Activated T-cell treated with anti-CD3 and anti-CD28 coated beads, Interleukin-2, amount 50 U/mL, for 1 hour (primary cell): ENCODE data around the gene FNDC3B.

Experiments
- DNase-seq: peaks from one replicate; pipeline ENCODE4 v3.0.0-alpha.2; 2020

The FNDC3B gene

DNA sequence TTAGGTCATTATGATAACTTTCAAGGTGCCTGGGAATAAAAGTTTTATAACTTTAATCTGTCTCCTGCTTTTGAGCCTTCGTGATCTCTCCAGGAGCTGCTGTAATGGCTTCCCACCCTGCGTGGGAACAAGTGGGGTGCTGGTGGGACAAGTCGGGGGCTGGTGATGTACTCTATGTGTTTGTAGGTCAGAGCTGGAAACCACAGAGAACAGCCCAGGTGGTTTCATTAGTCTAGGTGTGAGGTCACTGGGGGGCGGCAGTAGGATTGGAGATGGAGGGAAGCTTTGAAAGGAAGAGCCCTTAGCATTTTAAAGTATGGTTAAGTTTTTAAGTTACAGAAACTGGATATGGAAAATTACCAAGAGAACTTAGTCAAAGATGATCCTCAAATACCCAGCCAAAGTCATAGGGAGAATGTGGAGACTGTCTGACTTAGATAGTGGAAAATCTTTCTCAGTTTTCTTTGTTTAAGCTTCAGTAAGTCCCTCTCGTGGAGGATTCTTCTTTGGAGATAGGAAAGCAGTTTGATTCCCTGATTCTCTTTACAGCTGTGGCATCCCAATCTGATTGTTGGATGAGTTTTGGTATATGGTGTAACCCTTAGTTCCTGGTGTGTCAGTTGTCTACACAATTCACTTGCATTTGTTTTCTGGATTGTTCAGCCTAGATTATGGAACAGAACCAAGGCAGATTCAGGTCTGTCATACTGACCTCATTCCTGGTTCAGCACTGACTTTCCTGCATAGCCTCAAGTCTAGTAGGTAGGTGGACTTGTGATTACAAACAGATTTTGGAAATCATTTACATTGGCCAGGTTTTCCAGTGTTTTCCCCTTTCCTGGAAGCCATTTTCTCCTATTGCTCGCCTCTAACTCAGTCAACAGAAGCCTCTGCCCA, 115.6 kb downstream of the FNDC3B start:
- DNase-seq: no peak

DNA sequence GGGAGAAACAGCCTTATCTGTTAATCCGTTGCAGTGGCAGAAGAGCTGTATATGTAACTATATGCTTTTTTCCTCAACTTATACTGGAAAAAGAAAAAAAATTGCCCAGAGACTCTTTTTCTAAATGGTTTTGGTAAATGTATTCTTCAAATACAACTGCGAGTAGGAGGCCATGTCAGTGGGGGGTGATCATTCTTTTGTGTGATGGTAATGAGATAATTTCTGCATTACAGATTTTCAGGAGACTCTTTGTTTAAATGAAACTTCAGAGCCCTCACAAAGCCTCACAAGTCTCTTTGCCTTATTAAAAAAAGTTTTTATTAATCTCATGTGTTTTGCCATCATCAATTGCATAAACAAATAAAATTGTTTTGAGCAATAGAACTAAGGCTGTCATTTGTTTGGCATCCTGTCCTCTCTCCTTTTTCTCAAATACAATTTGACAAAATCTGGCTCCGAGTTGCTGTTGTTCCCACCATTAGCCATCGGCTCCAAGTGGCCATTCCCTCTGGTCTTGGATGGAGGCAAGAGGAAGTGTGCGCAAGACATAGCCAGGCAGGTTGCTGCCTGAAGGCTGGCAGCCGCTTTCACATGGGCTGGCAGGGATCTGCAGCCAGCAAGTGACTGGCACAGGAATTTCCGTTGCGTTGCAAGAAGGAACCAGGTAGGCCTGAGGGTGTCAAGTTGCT, 116.7 kb downstream of the FNDC3B start:
- no peak for DNase-seq

DNA sequence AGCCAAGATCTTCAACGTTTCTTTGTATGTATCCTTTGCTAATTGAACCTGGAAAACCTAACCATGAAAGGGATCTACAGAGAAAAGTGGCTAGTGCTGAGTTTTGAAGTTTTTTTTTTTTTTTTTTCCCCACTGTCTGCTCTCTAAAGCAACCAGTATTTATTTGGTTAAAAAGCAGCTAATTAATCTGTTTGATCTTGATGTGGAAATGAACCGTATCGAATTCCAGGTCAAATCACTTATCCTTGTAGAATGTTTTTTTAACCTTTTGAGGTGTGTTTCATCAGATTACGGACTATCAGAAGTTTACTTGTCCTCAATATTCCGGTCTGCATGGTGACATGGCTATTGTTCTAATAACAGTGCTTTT, 117.2 kb downstream of the FNDC3B start:
- DNase-seq: no peak

- no peak for DNase-seq
Observed at GRCh38 chr3:172157564-172158258, 118.3 kb downstream of the FNDC3B start.

DNA sequence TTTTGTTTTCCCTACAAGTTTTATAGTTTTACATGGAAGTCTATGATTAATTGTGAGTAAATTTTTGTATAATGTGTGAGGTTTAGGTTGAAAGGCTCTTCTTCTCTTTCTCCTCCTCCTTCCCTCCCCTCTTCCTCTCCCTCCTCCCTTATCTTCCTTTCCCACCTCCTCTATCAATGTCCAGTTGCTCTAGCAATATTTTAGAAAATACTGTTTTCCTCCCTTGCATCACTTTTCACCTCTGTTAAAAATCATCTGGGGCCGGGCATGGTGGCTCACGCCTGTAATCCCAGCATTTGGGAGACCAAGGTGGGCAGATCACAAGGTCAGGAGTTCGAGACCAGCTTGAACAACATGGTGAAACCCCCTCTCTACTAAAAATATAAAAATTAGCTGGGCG, 119.4 kb downstream of the FNDC3B start:
- DNase-seq: no peak

- no peak for DNase-seq
Observed at GRCh38 chr3:172159376-172159775, 120.0 kb downstream of the FNDC3B start.

- DNase-seq: no peak
Observed at GRCh38 chr3:172159962-172160538, 120.7 kb downstream of the FNDC3B start.

DNA sequence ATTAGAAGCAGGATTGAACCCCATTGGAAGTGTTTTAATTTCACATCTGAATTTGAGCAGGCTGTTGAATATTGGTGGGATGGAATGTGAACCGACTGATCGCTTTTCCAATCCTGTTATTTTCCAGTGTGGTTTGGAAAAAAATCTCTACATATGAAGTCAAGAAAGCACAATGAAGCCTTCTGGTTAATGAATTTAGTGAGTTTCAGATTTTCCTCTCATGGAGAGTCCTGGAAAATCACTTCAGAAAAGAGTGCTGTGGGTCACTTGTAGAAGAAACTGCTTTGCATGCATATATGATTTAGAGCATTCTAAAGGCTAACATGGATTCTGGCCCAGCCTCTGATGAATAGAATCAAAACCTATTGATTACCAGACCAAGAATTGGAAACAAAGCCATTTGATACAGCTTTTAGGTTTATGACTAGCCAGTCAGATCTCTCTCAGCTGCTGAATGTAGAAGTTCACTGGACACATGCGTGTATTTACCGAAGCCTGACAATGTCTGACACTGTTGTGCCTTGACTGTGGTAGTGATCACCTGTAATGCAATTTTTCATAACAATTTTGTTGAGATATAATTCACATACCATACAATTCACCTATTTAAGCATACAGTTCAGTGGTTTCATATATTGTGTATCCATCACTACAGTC, 121.9 kb downstream of the FNDC3B start:
- DNase-seq: no peak

DNA sequence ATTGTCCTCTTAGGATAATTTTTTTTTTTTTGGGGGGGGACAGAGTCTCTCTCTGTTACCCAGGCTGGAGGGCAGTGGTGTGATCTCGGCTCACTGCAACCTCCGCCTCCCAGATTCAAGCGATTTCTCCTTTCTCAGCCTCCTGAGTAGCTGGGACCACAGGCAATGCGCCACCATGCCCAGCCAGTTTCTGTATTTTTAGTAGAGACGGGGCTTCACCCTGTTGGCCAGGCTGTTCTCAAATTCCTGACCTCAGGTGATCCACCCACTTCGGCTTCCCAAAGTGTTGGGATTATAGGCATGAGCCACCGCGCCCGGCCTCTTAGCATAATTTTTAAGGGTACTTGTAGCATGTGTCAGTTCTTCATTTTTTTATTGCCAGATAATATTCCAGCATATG, 122.6 kb downstream of the FNDC3B start:
- no peak for DNase-seq

- DNase-seq: no peak
Observed at GRCh38 chr3:172163320-172163719, 123.9 kb downstream of the FNDC3B start.

- DNase-seq: no peak
Observed at GRCh38 chr3:172164620-172165362, 125.4 kb downstream of the FNDC3B start.

DNA sequence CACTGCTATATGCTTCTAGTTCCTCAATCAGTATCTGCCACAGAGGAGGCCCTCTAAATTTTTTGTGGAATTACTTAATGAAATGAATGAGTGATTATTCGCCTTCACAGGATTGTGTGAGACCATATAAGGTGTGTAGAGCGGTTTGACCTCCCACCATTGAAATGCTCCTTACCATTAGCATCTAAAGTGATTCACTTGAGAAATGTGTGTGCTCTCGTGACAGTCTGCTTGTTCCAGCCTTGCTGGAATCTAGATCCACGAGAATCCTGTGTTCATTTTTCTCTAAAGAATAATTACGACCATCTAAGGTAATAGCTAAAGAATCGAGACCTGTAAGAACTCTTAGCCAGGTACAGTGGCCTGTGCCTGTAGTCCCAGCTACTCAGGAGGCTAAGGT, 126.9 kb downstream of the FNDC3B start:
- no peak for DNase-seq

GRCh38 chr3:172166890-172167289, 127.5 kb downstream of the FNDC3B start:
- no peak for DNase-seq

- no peak for DNase-seq
Observed at GRCh38 chr3:172167892-172168648, 128.7 kb downstream of the FNDC3B start.

- no peak for DNase-seq
Observed at GRCh38 chr3:172170073-172170709, 130.8 kb downstream of the FNDC3B start.

DNA sequence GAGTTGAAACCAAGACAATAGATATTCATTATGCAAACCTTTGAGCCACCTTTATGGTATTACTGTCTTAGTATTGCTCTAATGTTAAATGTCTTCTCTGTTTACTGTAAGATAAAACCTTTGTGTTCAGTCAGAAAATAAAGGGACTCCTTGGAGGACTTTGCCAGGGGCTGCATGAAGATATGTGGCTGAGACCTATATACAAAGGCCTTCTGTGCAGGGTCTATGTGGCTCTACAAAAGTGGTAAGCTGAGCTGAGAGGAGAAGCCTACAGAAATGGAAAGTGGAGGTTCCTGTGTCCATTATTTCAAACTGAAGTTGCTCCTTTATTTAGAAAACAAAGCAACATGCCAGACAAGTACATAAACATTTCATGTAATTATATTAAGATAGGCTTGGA, 131.5 kb downstream of the FNDC3B start:
- no peak for DNase-seq

- DNase-seq: no peak
Observed at GRCh38 chr3:172171396-172172075, 132.2 kb downstream of the FNDC3B start.

- DNase-seq: no peak
Observed at GRCh38 chr3:172173316-172174254, 134.2 kb downstream of the FNDC3B start.
